Omental fat pad (tissue), 4 donors: ENCODE measurements around the gene CLEC4G. TPM values are rescaled to one million over a fixed set of nuclear protein-coding genes. Genes with fewer than 3 reads are reported as not detected.

Experiments used
- ATAC-seq: fragments of 150-250 bp; one replicate; pipeline ENCODE4 v1.9.1; 2016; ENCODE audit warnings: mild to moderate bottlenecking, moderate library complexity; ENCODE audit not compliant: low FRiP score
- DNase-seq: peaks from one replicate; pipeline ENCODE4 v3.0.0-alpha.2; 2019; ENCODE audit warnings: low spot score
- CTCF ChIP-seq, 3 donors: fragments of 450-650 bp; IDR thresholded peaks; one replicate each; pipeline ENCODE4 v1.5.1; 2016 to 2017; ENCODE audit warnings: antibody characterized with exemption in 3 of 3, mild to moderate bottlenecking in 3 of 3, moderate library complexity in 2 of 3
- total RNA-seq, 4 donors: library from RNA; depleted of rRNA; stranded (reverse); fragments of >200 nt; gene quantifications; one replicate each; pipeline ENCODE4 v1.1.0, GENCODE V29; 2016

The CLEC4G gene
- total RNA-seq, 4 donors from 2014 or later: 2.3 to 9.3 (median 6.0) TPM

GRCh38 chr19:7729211-7729610 lies 2.7 kb downstream of the CLEC4G start:
- ATAC-seq: no peak
- no peak for TF ChIP-seq CTCF (IDR thresholded peaks at IDR 0.05)
- DNase-seq: no peak

DNA sequence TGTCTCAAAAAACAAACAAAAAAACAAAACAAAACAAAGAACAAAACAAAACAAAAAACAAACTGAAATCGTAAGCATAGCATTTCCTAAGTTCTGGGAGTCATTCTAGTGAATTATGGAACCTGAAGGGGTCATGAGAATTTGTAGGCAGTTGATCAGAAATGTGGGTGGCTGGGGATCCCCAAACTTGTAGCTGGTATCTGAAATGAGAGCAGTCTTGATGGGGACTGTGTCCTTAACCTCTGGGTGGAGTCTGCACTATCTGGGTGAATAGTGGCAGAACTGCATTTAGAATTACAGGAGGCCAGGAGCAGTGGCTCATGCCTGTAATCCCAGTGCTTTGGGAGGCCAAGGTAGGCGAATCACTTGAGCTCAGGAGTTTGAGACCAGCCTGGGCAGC lies 6.1 kb downstream of the CLEC4G start:
- no peak for TF ChIP-seq CTCF (IDR thresholded peaks at IDR 0.05)
- ATAC-seq: no peak
- no peak for DNase-seq

- ATAC-seq (no peak), DNase-seq (no peak)
- TF ChIP-seq CTCF (IDR thresholded peaks at IDR 0.05): no peak
Measured at GRCh38 chr19:7722231-7722651, 9.7 kb downstream of the CLEC4G start.

DNA sequence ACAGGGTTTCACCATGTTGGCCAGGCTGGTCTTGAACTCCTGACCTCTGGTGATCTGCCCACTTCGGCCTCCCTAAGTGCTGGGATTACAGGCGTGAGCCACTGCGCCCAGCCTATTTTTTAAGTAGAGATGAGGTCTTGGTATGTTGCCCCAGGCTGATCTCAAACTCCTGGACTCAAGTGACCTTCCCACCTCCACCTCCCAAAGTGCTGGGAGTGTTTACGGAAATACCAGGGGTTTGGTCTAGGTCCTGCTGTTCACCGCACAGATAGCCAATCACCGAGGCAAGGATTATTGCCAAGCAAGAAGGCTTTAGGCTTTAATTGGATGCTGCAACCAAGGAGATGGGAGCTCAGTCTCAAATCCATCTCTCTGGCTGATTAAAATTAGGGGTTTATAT lies 11.6 kb downstream of the CLEC4G start:
- no peak for ATAC-seq
- no peak for DNase-seq
- no peak for TF ChIP-seq CTCF (IDR thresholded peaks at IDR 0.05)

DNA sequence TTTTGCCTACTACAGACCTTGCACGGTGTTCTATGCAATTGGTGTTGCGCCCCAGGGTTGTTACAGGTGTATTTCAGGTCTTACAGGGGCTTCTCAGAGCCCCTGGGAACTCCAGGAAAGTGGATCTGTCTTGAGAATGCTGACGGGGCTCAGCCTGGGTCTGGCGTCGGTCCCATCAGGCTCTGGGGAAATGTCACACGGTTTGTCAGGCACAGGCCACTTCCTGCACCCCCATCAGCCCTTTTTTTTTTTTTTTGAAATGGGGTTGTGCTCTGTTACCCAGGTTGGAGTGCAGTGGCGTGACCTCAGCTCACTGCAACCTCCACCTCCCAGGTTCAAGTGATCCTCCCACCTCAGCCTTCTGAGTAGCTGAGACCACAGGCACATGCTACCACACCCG lies 13.2 kb downstream of the CLEC4G start:
- TF ChIP-seq CTCF (IDR thresholded peaks at IDR 0.05): no peak
- no peak for ATAC-seq

GRCh38 chr19:7716762-7717161 lies 15.1 kb downstream of the CLEC4G start:
- DNase-seq (no peak), ATAC-seq (no peak)
- TF ChIP-seq CTCF (IDR thresholded peaks at IDR 0.05): no peak

More for the DNA sequence above, 13.2 kb downstream of the CLEC4G start:
- no peak for DNase-seq

- no peak for DNase-seq
- ATAC-seq: no peak
- no peak for TF ChIP-seq CTCF (IDR thresholded peaks at IDR 0.05)
Measured at GRCh38 chr19:7715671-7716070, 16.2 kb downstream of the CLEC4G start.
